Measurements from ENCODE around the gene PUS1. TPM values are rescaled to one million over a fixed set of nuclear protein-coding genes. Genes with fewer than 3 reads are reported as not detected.

PUS1 gene
- total and polyA plus RNA-seq, 2 of the 8 experiments (the other 6 are each of a cell fraction or from before 2014, with no cell fraction given): 48.1 to 81.2 TPM

DNA sequence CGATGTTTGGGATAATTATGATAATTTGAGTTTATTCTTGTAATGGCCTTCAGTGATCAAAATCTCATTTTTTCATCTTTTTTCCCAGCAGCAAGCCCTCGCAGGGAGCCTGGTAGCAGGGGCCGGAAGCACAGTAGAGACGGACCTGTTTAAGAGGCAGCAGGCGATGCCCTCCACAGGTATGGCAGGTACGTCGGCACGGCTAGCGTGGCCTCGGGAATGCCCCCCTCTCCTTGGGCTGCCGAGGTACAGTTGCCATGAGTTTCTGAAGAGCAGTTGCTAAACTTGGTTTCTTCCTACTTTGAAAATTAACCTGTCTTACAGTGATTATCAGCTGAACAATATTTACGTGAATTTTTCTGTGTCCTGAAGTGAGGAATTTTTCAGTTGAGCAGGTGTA, 50.5 kb downstream of the PUS1 start:
- Histone ChIP-seq H3K4me3 (ENCODE audit: extremely low read depth in 1 of 4, insufficient read depth in 2 of 4, low read depth in 3 of 4, low read length in 4 of 4) (no peak overlapping the region), H3K23me2 (ENCODE audit: low read depth, low read length) (no peaks in the 10 kb centered on the region), H4K20me1 (replicated peaks in 1 of 2; ENCODE audit: control insufficient read depth in 1 of 2, insufficient read depth in 2 of 2, low read length in 2 of 2) (no peaks in the 10 kb centered on the region), H3K18ac (ENCODE audit: extremely low read depth, low read length) (no peak overlapping the region), H4K8ac (ENCODE audit: extremely low read depth, insufficient read depth, low read length) (no peak overlapping the region), H4K5ac (ENCODE audit: insufficient read length, low read depth, low read length) (no peak overlapping the region), H3K79me2 (ENCODE audit: control insufficient read depth in 1 of 2, insufficient read depth in 2 of 2, low read length in 2 of 2) (peaks cover 0 to 34% of the 10 kb centered on the region in 2 experiments; a peak in 3 of 4 replicates), H3K4me2 (ENCODE audit: insufficient read depth in 1 of 2, low read depth in 2 of 2, low read length in 2 of 2) (no peak overlapping the region), H3K4me1 (replicated peaks in 1 of 4; ENCODE audit: control insufficient read depth in 3 of 4, insufficient read depth in 4 of 4, low read length in 3 of 4) (no peaks in the 10 kb centered on the region), H3K27me3 (replicated peaks in 1 of 4; ENCODE audit: control insufficient read depth in 3 of 4, extremely low read depth in 1 of 4, insufficient read depth in 3 of 4, low read length in 3 of 4) (no peaks in the 10 kb centered on the region), H3K23ac (ENCODE audit: insufficient read length) (no peak overlapping the region), H4K91ac (replicated peaks; ENCODE audit: insufficient read length, low read length) (no peak overlapping the region), H3K56ac (replicated peaks; ENCODE audit: insufficient read length, low read depth, low read length) (no peak overlapping the region), H3K27ac (ENCODE audit: low read depth, low read length) (no peak overlapping the region), H3K36me3 (ENCODE audit: control insufficient read depth in 2 of 4, insufficient read depth in 4 of 4, low read length in 3 of 4) (peaks cover 2 to 31% (median 9%) of the 10 kb centered on the region in 4 experiments; a peak in 4 of 8 replicates), H2BK5ac (ENCODE audit: low read depth, low read length) (no peak overlapping the region), H2AK5ac (ENCODE audit: low read depth, low read length) (no peak overlapping the region), H2BK20ac (ENCODE audit: low read length) (no peak overlapping the region), H3K9me3 (ENCODE audit: insufficient read depth in 2 of 2, low read depth in 1 of 2, low read length in 1 of 2) (no peaks in the 10 kb centered on the region), H3K79me1 (ENCODE audit: low read depth, low read length) (peaks cover 2% of the 10 kb centered on the region), H3K9ac (replicated peaks in 1 of 4; ENCODE audit: extremely low read depth in 1 of 4, low read depth in 3 of 4, low read length in 3 of 4) (no peak overlapping the region), H3K14ac (ENCODE audit: insufficient read length) (no peak overlapping the region), H2BK15ac (ENCODE audit: low read length) (no peak overlapping the region), H3K4ac (replicated peaks; ENCODE audit: insufficient read length, low read depth, low read length) (no peak overlapping the region), H2BK12ac (ENCODE audit: low read depth, low read length) (no peak overlapping the region), H2AFZ (ENCODE audit: low read length) (no peak overlapping the region), H2BK120ac (replicated peaks; ENCODE audit: low read depth, low read length) (no peak overlapping the region)
- POLR2A ChIA-PET (ENCODE audit: partially characterized antibody): no interaction called here
- CTCF ChIA-PET (ENCODE audit: partially characterized antibody): interaction anchor here (0.8 to 1.4 kb wide), 2 partner anchors 22 to 49 kb away, joined by 3 read pairs; no protein-coding TSS in a partner anchor
- DNase-seq (ENCODE audit: low read depth in 1 of 2, low spot score in 2 of 2) (no peak), FAIRE-seq (no peak)
- WGBS, 2 experiments (ENCODE audit: extremely low coverage in 1 of 2, insufficient coverage in 1 of 2, insufficient read length in 1 of 2, insufficient replicate concordance in 2 of 2, low coverage in 1 of 2, low lambda C conversion rate in 2 of 2, missing lambda C conversion rate in 1 of 2): 89 to 100% methylated on average over 1 to 12 of the region's 12 CpGs
- no peak for TF ChIP-seq SP4 (IDR thresholded peaks at IDR 0.05; ENCODE audit: low read length)
- TF ChIP-seq, protein P1, sequence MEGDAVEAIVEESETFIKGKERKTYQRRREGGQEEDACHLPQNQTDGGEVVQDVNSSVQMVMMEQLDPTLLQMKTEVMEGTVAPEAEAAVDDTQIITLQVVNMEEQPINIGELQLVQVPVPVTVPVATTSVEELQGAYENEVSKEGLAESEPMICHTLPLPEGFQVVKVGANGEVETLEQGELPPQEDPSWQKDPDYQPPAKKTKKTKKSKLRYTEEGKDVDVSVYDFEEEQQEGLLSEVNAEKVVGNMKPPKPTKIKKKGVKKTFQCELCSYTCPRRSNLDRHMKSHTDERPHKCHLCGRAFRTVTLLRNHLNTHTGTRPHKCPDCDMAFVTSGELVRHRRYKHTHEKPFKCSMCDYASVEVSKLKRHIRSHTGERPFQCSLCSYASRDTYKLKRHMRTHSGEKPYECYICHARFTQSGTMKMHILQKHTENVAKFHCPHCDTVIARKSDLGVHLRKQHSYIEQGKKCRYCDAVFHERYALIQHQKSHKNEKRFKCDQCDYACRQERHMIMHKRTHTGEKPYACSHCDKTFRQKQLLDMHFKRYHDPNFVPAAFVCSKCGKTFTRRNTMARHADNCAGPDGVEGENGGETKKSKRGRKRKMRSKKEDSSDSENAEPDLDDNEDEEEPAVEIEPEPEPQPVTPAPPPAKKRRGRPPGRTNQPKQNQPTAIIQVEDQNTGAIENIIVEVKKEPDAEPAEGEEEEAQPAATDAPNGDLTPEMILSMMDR (IDR thresholded peaks at IDR 0.05; ENCODE audit: control extremely low read depth in 1 of 3, insufficient read depth in 1 of 3, low read depth in 1 of 3, low read length in 3 of 3): no peak
- no peak for TF ChIP-seq SAP30 (IDR thresholded peaks at IDR 0.05; ENCODE audit: insufficient read depth, insufficient replicate concordance, low read length)
- no peak for TF ChIP-seq BRCA1 (IDR thresholded peaks at IDR 0.05; ENCODE audit: low read depth, low read length)
